ENCODE data around the gene BARHL1. TPM values are rescaled to one million over a fixed set of nuclear protein-coding genes. Genes with fewer than 3 reads are reported as not detected.
"Not testable (repeated sequence)": the region's sequence is repeated elsewhere in the genome, so short reads cannot be mapped to it uniquely, and the experiment has no call there.

Gene BARHL1
- total RNA-seq, 2 experiments from 2014 or later: not detected

- peaks cover 3% of the 10 kb centered on the region for H3K4me1 Mint-ChIP-seq (ENCODE audit: low read depth)
- CTCF ChIA-PET: no interaction called here
- no peaks in the 10 kb centered on the region for H3K9me3 Mint-ChIP-seq (ENCODE audit: insufficient read depth)
- no peaks in the 10 kb centered on the region for H3K36me3 Mint-ChIP-seq (ENCODE audit: low read depth)
- no peak overlapping the region for H3K4me3 Mint-ChIP-seq
- peaks cover 36% of the 10 kb centered on the region for H3K27me3 Mint-ChIP-seq (ENCODE audit: low read depth)
- ATAC-seq (no peak), DNase-seq (no peak)
- no peak overlapping the region for H3K27ac Mint-ChIP-seq
- POLR2A ChIA-PET: no interaction called here
Measured at GRCh38 chr9:132560616-132561202, 21.7 kb upstream of the BARHL1 start.

- DNase-seq: no peak
- Mint-ChIP-seq H3K4me3 (no peak overlapping the region), H3K4me1 (ENCODE audit: low read depth) (peaks cover 3% of the 10 kb centered on the region), H3K9me3 (ENCODE audit: insufficient read depth) (no peaks in the 10 kb centered on the region), H3K27ac (no peak overlapping the region), H3K27me3 (ENCODE audit: low read depth) (peaks cover 35% of the 10 kb centered on the region), H3K36me3 (ENCODE audit: low read depth) (no peaks in the 10 kb centered on the region)
- ChIA-PET POLR2A (no interaction called here), CTCF (no interaction called here)
- no peak for ATAC-seq
Measured at GRCh38 chr9:132562306-132562573, 20.2 kb upstream of the BARHL1 start.

GRCh38 chr9:132564526-132564925, 17.9 kb upstream of the BARHL1 start:
- ChIA-PET POLR2A (no interaction called here), CTCF (interaction anchor here (1.3 to 1.4 kb wide), 2 partner anchors 10 to 57 kb away, joined by 3 to 8 read pairs; no protein-coding TSS in a partner anchor)
- no peak for ATAC-seq
- H3K4me1 Mint-ChIP-seq (ENCODE audit: low read depth): peaks cover 3% of the 10 kb centered on the region
- H3K27me3 Mint-ChIP-seq (ENCODE audit: low read depth): peaks cover 29% of the 10 kb centered on the region
- DNase-seq: no peak
- H3K36me3 Mint-ChIP-seq (ENCODE audit: low read depth): no peaks in the 10 kb centered on the region
- H3K27ac Mint-ChIP-seq: no peak overlapping the region
- H3K9me3 Mint-ChIP-seq (ENCODE audit: insufficient read depth): no peaks in the 10 kb centered on the region
- no peak overlapping the region for H3K4me3 Mint-ChIP-seq

GRCh38 chr9:132568787-132569186, 13.6 kb upstream of the BARHL1 start:
- ATAC-seq; POLR2A ChIA-PET; H3K27ac Mint-ChIP-seq; H3K4me1 Mint-ChIP-seq (ENCODE audit: low read depth); DNase-seq; H3K9me3 Mint-ChIP-seq (ENCODE audit: insufficient read depth); H3K4me3 Mint-ChIP-seq; H3K36me3 Mint-ChIP-seq (ENCODE audit: low read depth): not testable (repeated sequence)
- peaks cover 10% of the 10 kb centered on the region for H3K27me3 Mint-ChIP-seq (ENCODE audit: low read depth)
- CTCF ChIA-PET: interaction anchor here (1.0 kb wide), 1 partner anchor 24 kb away, joined by 3 read pairs; no protein-coding TSS in a partner anchor

- peaks cover 23% of the 10 kb centered on the region for H3K27me3 Mint-ChIP-seq (ENCODE audit: low read depth)
- no peaks in the 10 kb centered on the region for H3K9me3 Mint-ChIP-seq (ENCODE audit: insufficient read depth)
- H3K36me3 Mint-ChIP-seq (ENCODE audit: low read depth): no peaks in the 10 kb centered on the region
- ChIA-PET CTCF (interaction anchor here (1.0 to 8.1 kb wide), 2 partner anchors 65 to 160 kb away, joined by 3 to 38 read pairs; no protein-coding TSS in a partner anchor), POLR2A (interaction anchor here (0.6 kb wide), 1 partner anchor 196 kb away, joined by 3 read pairs; no protein-coding TSS in a partner anchor)
- no peak overlapping the region for H3K27ac Mint-ChIP-seq
- no peaks in the 10 kb centered on the region for H3K4me1 Mint-ChIP-seq (ENCODE audit: low read depth)
- ATAC-seq: no peak
- DNase-seq: no peak
- H3K4me3 Mint-ChIP-seq: no peak overlapping the region
Measured at GRCh38 chr9:132571806-132572600, 10.4 kb upstream of the BARHL1 start.

GRCh38 chr9:132572921-132573320, 9.5 kb upstream of the BARHL1 start:
- no peak for ATAC-seq
- Mint-ChIP-seq H3K9me3 (ENCODE audit: insufficient read depth) (no peaks in the 10 kb centered on the region), H3K4me3 (no peak overlapping the region), H3K4me1 (ENCODE audit: low read depth) (no peaks in the 10 kb centered on the region), H3K36me3 (ENCODE audit: low read depth) (no peaks in the 10 kb centered on the region), H3K27ac (no peak overlapping the region), H3K27me3 (ENCODE audit: low read depth) (peaks cover 32% of the 10 kb centered on the region)
- CTCF ChIA-PET: interaction anchor here (7.2 to 8.1 kb wide), 2 partner anchors 66 to 160 kb away, joined by 38 to 86 read pairs; no protein-coding TSS in a partner anchor
- POLR2A ChIA-PET: interaction anchor here (0.7 kb wide), 1 partner anchor 112 kb away, joined by 3 read pairs; no protein-coding TSS in a partner anchor
- DNase-seq: no peak

GRCh38 chr9:132575005-132575609, 7.3 kb upstream of the BARHL1 start:
- Mint-ChIP-seq H3K4me1 (ENCODE audit: low read depth) (no peaks in the 10 kb centered on the region), H3K4me3 (no peak overlapping the region), H3K36me3 (ENCODE audit: low read depth) (no peaks in the 10 kb centered on the region), H3K27me3 (ENCODE audit: low read depth) (peaks cover 48% of the 10 kb centered on the region), H3K9me3 (ENCODE audit: insufficient read depth) (no peaks in the 10 kb centered on the region), H3K27ac (no peak overlapping the region)
- CTCF ChIA-PET: interaction anchor here (0.7 to 8.1 kb wide), 15 partner anchors 10 to 334 kb away, joined by 3 to 86 read pairs (median 3); partner anchors contain the start of genes CFAP77, DDX31, GTF3C4 and TTF1
- DNase-seq (peak; percentile 81), ATAC-seq (peak; percentile 84)
- POLR2A ChIA-PET: no interaction called here

GRCh38 chr9:132575811-132576210, 6.6 kb upstream of the BARHL1 start:
- Mint-ChIP-seq H3K36me3 (ENCODE audit: low read depth) (no peaks in the 10 kb centered on the region), H3K4me1 (ENCODE audit: low read depth) (no peaks in the 10 kb centered on the region), H3K27me3 (ENCODE audit: low read depth) (peaks cover 52% of the 10 kb centered on the region), H3K27ac (no peak overlapping the region), H3K4me3 (no peak overlapping the region), H3K9me3 (ENCODE audit: insufficient read depth) (no peaks in the 10 kb centered on the region)
- ATAC-seq (no peak), DNase-seq (no peak)
- POLR2A ChIA-PET: no interaction called here
- CTCF ChIA-PET: interaction anchor here (0.8 to 8.1 kb wide), 13 partner anchors 11 to 335 kb away, joined by 3 to 86 read pairs (median 3); partner anchors contain the start of genes DDX31, GTF3C4 and TTF1

GRCh38 chr9:132577119-132577518, 5.3 kb upstream of the BARHL1 start:
- Mint-ChIP-seq H3K27ac (no peak overlapping the region), H3K4me1 (ENCODE audit: low read depth) (peaks cover 11% of the 10 kb centered on the region), H3K9me3 (ENCODE audit: insufficient read depth) (no peaks in the 10 kb centered on the region), H3K27me3 (ENCODE audit: low read depth) (peaks cover 64% of the 10 kb centered on the region), H3K4me3 (no peak overlapping the region), H3K36me3 (ENCODE audit: low read depth) (no peaks in the 10 kb centered on the region)
- ChIA-PET CTCF (interaction anchor here (7.2 to 8.1 kb wide), 2 partner anchors 70 to 164 kb away, joined by 38 to 86 read pairs; no protein-coding TSS in a partner anchor), POLR2A (no interaction called here)
- ATAC-seq (no peak), DNase-seq (no peak)

GRCh38 chr9:132578367-132578932, 4.0 kb upstream of the BARHL1 start:
- H3K27ac Mint-ChIP-seq: no peak overlapping the region
- CTCF ChIA-PET: interaction anchor here (7.2 to 8.1 kb wide), 2 partner anchors 71 to 165 kb away, joined by 38 to 86 read pairs; no protein-coding TSS in a partner anchor

GRCh38 chr9:132579427-132579798, 3.0 kb upstream of the BARHL1 start:
- Mint-ChIP-seq H3K4me1 (ENCODE audit: low read depth) (peaks cover 11% of the 10 kb centered on the region), H3K27me3 (ENCODE audit: low read depth) (peaks cover 72% of the 10 kb centered on the region), H3K27ac (no peak overlapping the region), H3K36me3 (ENCODE audit: low read depth) (no peaks in the 10 kb centered on the region), H3K4me3 (no peak overlapping the region), H3K9me3 (ENCODE audit: insufficient read depth) (no peaks in the 10 kb centered on the region)
- ChIA-PET POLR2A (interaction anchor here (1.1 kb wide), 1 partner anchor 21 kb away, joined by 3 read pairs; no protein-coding TSS in a partner anchor), CTCF (interaction anchor here (7.2 kb wide), 1 partner anchor 166 kb away, joined by 86 read pairs; no protein-coding TSS in a partner anchor)
- ATAC-seq (no peak), DNase-seq (no peak)

More at GRCh38 chr9:132578367-132578932, 4.0 kb upstream of the BARHL1 start:
- POLR2A ChIA-PET: interaction anchor here (0.6 to 1.1 kb wide), 2 partner anchors 22 to 175 kb away, joined by 3 read pairs; no protein-coding TSS in a partner anchor
- ATAC-seq (no peak), DNase-seq (no peak)
- H3K36me3 Mint-ChIP-seq (ENCODE audit: low read depth): no peaks in the 10 kb centered on the region
- H3K9me3 Mint-ChIP-seq (ENCODE audit: insufficient read depth): no peaks in the 10 kb centered on the region
- H3K4me3 Mint-ChIP-seq: no peak overlapping the region
- H3K27me3 Mint-ChIP-seq (ENCODE audit: low read depth): peaks cover 70% of the 10 kb centered on the region
- H3K4me1 Mint-ChIP-seq (ENCODE audit: low read depth): peaks cover 11% of the 10 kb centered on the region
